PC-9 (cell line): Measurements from ENCODE around the gene KIFC3. TPM values are rescaled to one million over a fixed set of nuclear protein-coding genes. Genes with fewer than 3 reads are reported as not detected.

Experiments
- BruUV-seq: library from RNA; stranded (reverse); fragments of 400-500 nt; replicated peaks from 2 replicates; lab custom pipeline; 2021; lab: Mats Ljungman, UMichigan
- CTCF ChIA-PET: fragments of 300-600 bp; sonication (Branson Sonifier 250); formaldehyde crosslinking; loops from one replicate; lab custom pipeline; 2022; ENCODE audit warnings: antibody characterized with exemption; lab: Charles Lee
- POLR2A ChIA-PET: fragments of 300-600 bp; sonication (Branson Sonifier 250); formaldehyde crosslinking; loops from one replicate; lab custom pipeline; 2022; ENCODE audit warnings: antibody characterized with exemption; ENCODE audit not compliant: unreplicated experiment; lab: Charles Lee
- DNase-seq, 2 experiments: peaks; one replicate each; pipeline versions ENCODE4 v3.0.0 to v3.0.0-alpha.2; 2015 to 2022; ENCODE audit warnings: mixed read lengths in 1 of 2
- H2AFZ ChIP-seq: fragments of 200-600 bp; sonication (generic); 2 replicates; pipeline ENCODE4 v1.8.1; 2017; ENCODE audit warnings: antibody characterized with exemption
- H3F3A ChIP-seq: fragments of 200-600 bp; sonication (generic); 2 replicates; pipeline ENCODE4 v1.8.1; 2017; ENCODE audit warnings: antibody characterized with exemption, mild to moderate bottlenecking, low read depth; ENCODE audit not compliant: insufficient read depth
- H3K27ac ChIP-seq: fragments of 200-600 bp; sonication (generic); 2 replicates; pipeline ENCODE4 v1.6.1; 2016; ENCODE audit warnings: mixed run types
- H3K27me3 ChIP-seq: fragments of 200-600 bp; sonication (generic); 2 replicates; pipeline ENCODE4 v1.6.1; 2016; ENCODE audit warnings: low read depth, mixed run types; ENCODE audit not compliant: insufficient read depth
- H3K36me3 ChIP-seq: fragments of 200-600 bp; sonication (generic); 2 replicates; pipeline ENCODE4 v1.6.1; 2016; ENCODE audit warnings: low read depth, mixed run types
- H3K4me1 ChIP-seq: fragments of 200-600 bp; sonication (generic); replicated peaks from 2 replicates; pipeline ENCODE4 v1.6.1; 2016; ENCODE audit warnings: mixed run types; ENCODE audit not compliant: insufficient read depth
- H3K4me2 ChIP-seq: fragments of 200-600 bp; sonication (generic); 2 replicates; pipeline ENCODE4 v1.6.1; 2017; ENCODE audit warnings: mixed run types
- H3K4me3 ChIP-seq: fragments of 200-600 bp; sonication (generic); 2 replicates; pipeline ENCODE4 v1.6.1; 2016; ENCODE audit warnings: mixed run types
- H3K79me2 ChIP-seq: fragments of 200-600 bp; sonication (generic); 2 replicates; pipeline ENCODE4 v1.6.1; 2017; ENCODE audit warnings: low read depth, mixed run types
- H3K9me2 ChIP-seq: fragments of 200-600 bp; sonication (generic); 2 replicates; pipeline ENCODE4 v1.8.1; 2017; ENCODE audit warnings: mild to moderate bottlenecking; ENCODE audit not compliant: insufficient read depth
- H3K9me3 ChIP-seq: fragments of 200-600 bp; sonication (generic); 2 replicates; pipeline ENCODE4 v1.8.1; 2016; ENCODE audit warnings: low read depth; ENCODE audit not compliant: insufficient read depth
- H4K20me1 ChIP-seq: fragments of 200-600 bp; sonication (generic); 2 replicates; pipeline ENCODE4 v1.8.1; 2017; ENCODE audit not compliant: insufficient read depth
- EZH2 ChIP-seq: fragments of 200-600 bp; sonication (generic); IDR thresholded peaks from 2 replicates; pipeline ENCODE4 v1.8.0; 2017; ENCODE audit warnings: antibody characterized with exemption, low read depth
- intact Hi-C: fragments of 100-400 bp; cut with micrococcal nuclease; formaldehyde crosslinking; loops from one replicate; pipeline ENCODE4 v1.10.0; 2022; ENCODE audit not compliant: unreplicated experiment
- total RNA-seq: library from RNA; stranded (reverse); gene quantifications from 2 replicates; pipeline ENCODE4 v1.2.3, GENCODE V29; 2021
- TF ChIP-seq, protein P1 (sequence below): fragments of 200-600 bp; sonication (generic); conservative IDR thresholded peaks from 2 replicates; pipeline ENCODE4 v1.6.1; 2017; ENCODE audit warnings: mixed run types, antibody characterized with exemption, mild to moderate bottlenecking, moderate library complexity

Gene KIFC3
- total RNA-seq, 1 experiment from 2014 or later: 52.5 TPM

DNA sequence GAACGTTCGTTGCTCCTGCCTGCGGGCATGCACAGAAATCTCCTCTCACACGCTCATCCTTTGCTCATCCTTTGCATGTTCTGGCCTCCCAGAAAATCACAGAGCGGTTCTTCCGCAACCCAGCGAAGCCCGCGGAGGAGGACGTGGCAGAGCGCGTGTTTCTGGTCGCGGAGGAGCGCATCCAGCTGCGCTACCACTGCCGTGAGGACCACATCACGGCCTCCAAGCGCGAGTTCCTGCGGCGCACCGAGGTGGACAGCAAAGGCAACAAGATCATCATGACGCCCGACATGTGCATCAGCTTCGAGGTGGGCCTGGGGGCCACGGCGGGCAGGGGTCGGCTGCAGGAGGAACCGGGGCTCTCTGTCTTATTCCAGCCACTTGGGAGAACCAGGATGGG, 76.3 kb downstream of the KIFC3 start:
- no peak overlapping the region for H2AFZ ChIP-seq
- CTCF ChIA-PET: no interaction called here
- TF ChIP-seq, protein P1, sequence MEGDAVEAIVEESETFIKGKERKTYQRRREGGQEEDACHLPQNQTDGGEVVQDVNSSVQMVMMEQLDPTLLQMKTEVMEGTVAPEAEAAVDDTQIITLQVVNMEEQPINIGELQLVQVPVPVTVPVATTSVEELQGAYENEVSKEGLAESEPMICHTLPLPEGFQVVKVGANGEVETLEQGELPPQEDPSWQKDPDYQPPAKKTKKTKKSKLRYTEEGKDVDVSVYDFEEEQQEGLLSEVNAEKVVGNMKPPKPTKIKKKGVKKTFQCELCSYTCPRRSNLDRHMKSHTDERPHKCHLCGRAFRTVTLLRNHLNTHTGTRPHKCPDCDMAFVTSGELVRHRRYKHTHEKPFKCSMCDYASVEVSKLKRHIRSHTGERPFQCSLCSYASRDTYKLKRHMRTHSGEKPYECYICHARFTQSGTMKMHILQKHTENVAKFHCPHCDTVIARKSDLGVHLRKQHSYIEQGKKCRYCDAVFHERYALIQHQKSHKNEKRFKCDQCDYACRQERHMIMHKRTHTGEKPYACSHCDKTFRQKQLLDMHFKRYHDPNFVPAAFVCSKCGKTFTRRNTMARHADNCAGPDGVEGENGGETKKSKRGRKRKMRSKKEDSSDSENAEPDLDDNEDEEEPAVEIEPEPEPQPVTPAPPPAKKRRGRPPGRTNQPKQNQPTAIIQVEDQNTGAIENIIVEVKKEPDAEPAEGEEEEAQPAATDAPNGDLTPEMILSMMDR: no peak
- no peaks in the 10 kb centered on the region for H4K20me1 ChIP-seq
- H3K36me3 ChIP-seq: no peaks in the 10 kb centered on the region
- H3K27me3 ChIP-seq: no peaks in the 10 kb centered on the region
- DNase-seq: no peak
- H3K79me2 ChIP-seq: no peaks in the 10 kb centered on the region
- POLR2A ChIA-PET: interaction anchor here (0.6 kb wide), 1 partner anchor 10 kb away, joined by 3 read pairs; no protein-coding TSS in a partner anchor
- H3K9me3 ChIP-seq: no peaks in the 10 kb centered on the region
- no peaks in the 10 kb centered on the region for H3K4me1 ChIP-seq
- no TSS peak for BruUV-seq
- no peak overlapping the region for H3K27ac ChIP-seq
- H3K9me2 ChIP-seq: no peaks in the 10 kb centered on the region
- no peak overlapping the region for H3K4me3 ChIP-seq
- H3K4me2 ChIP-seq: no peak overlapping the region
- H3F3A ChIP-seq: no peaks in the 10 kb centered on the region
- intact Hi-C loops: no loop called here

DNA sequence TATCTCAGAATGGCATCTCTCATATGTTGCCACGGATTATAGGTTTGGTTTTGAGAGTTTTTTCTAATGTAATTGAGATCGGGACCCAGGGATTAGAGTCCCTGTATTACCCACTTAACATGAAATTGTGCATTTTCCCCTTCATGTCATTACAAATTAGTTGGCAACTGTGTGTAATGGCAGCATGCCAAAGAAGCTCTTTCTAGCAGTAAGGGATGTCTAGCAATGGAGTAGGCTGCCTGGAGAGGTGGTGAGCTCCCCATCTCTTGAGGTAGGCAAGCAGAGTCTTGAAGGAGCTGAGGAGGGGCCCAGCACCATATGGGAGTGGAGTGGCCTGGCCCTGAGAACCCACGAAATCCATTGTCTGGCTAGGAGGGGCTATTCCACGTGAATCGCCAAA, 76.7 kb downstream of the KIFC3 start:
- intact Hi-C loops: no loop called here
- H3K79me2 ChIP-seq: no peaks in the 10 kb centered on the region
- no peaks in the 10 kb centered on the region for H3K9me2 ChIP-seq
- no TSS peak for BruUV-seq
- no peak overlapping the region for H3K4me3 ChIP-seq
- DNase-seq: no peak
- H3K4me2 ChIP-seq: no peak overlapping the region
- no peak overlapping the region for H3K27ac ChIP-seq
- POLR2A ChIA-PET: no interaction called here
- no peak overlapping the region for H2AFZ ChIP-seq
- no peaks in the 10 kb centered on the region for H4K20me1 ChIP-seq
- no peaks in the 10 kb centered on the region for H3K4me1 ChIP-seq
- H3K36me3 ChIP-seq: no peaks in the 10 kb centered on the region
- CTCF ChIA-PET: no interaction called here
- no peak for TF ChIP-seq EZH2
- TF ChIP-seq, protein P1: no peak
- no peaks in the 10 kb centered on the region for H3K9me3 ChIP-seq
- H3K27me3 ChIP-seq: no peaks in the 10 kb centered on the region
- H3F3A ChIP-seq: no peaks in the 10 kb centered on the region

DNA sequence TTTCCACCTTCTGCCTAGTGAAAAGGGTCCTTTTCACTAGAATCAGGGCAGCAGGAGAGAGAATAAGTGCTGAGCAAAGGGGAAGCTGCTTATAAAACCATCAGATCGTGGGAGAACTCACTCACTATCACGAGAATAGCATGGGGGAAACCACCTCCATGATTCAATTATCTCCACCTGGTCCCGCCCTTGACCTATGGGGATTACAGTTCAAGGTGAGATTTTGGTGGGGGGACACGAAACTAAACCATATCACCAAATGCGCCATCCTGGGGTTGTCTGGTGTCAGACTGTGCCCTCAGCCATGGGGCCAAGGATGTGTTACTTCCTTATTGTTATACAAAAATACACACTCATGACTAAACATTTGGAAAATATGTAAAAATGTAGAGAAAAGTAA, 77.1 kb downstream of the KIFC3 start:
- no peak for DNase-seq
- Histone ChIP-seq H3F3A (no peaks in the 10 kb centered on the region), H3K27me3 (no peaks in the 10 kb centered on the region), H3K79me2 (no peaks in the 10 kb centered on the region), H3K27ac (no peak overlapping the region), H2AFZ (no peak overlapping the region), H3K4me1 (no peaks in the 10 kb centered on the region), H3K36me3 (no peaks in the 10 kb centered on the region), H3K9me2 (no peaks in the 10 kb centered on the region), H3K4me3 (no peak overlapping the region), H3K9me3 (no peaks in the 10 kb centered on the region), H4K20me1 (no peaks in the 10 kb centered on the region), H3K4me2 (no peak overlapping the region)
- intact Hi-C loops: no loop called here
- CTCF ChIA-PET: interaction anchor here (0.6 kb wide), 1 partner anchor 373 kb away, joined by 4 read pairs; no protein-coding TSS in a partner anchor
- no peak for TF ChIP-seq EZH2
- TF ChIP-seq, protein P1: no peak
- POLR2A ChIA-PET: no interaction called here
- BruUV-seq: no TSS peak
